Lower leg skin (tissue), 3 donors: ENCODE results near the gene GNL3.
"Not testable (repeated sequence)": the region's sequence is repeated elsewhere in the genome, so short reads cannot be mapped to it uniquely, and the experiment has no call there.

Experiments used
- CTCF ChIP-seq, 3 donors: fragments of 450-650 bp; IDR thresholded peaks; one replicate each; pipeline ENCODE4 v1.5.1; 2016; ENCODE audit warnings: antibody characterized with exemption in 3 of 3, mild to moderate bottlenecking in 3 of 3, moderate library complexity in 2 of 3
- POLR2A ChIP-seq, 2 donors: fragments of 450-650 bp; IDR thresholded peaks; one replicate each; pipeline ENCODE4 v1.6.1; 2016 to 2017; ENCODE audit warnings: antibody characterized with exemption in 2 of 2, mild to moderate bottlenecking in 1 of 2, moderate library complexity in 1 of 2

- TF ChIP-seq POLR2A, CTCF (IDR thresholded peaks at IDR 0.05): not testable (repeated sequence)
Measured at GRCh38 chr3:52676201-52676600, 9.6 kb upstream of the GNL3 start.
